MCF 10A (cell line): Measurements from ENCODE around the gene CSMD2. TPM values are rescaled to one million over a fixed set of nuclear protein-coding genes. Genes with fewer than 3 reads are reported as not detected.

ENCODE experiments used
- BruUV-seq: library from RNA; stranded (reverse); fragments of 400-500 nt; replicated peaks from 2 replicates; lab custom pipeline; 2021; lab: Mats Ljungman, UMichigan
- CTCF ChIA-PET: fragments of 300-600 bp; sonication (Branson Sonifier 250); formaldehyde crosslinking; extraction: SDS; loops from one replicate; lab custom pipeline; 2021; ENCODE audit warnings: antibody characterized with exemption, inconsistent platforms; lab: Yijun Ruan, JAX
- POLR2A ChIA-PET: fragments of 300-600, 350-650 bp; sonication (Branson Sonifier 250); formaldehyde crosslinking; extraction: SDS; loops from one replicate; lab custom pipeline; 2020; ENCODE audit warnings: antibody characterized with exemption, inconsistent platforms; lab: Yijun Ruan, JAX
- DNase-seq: peaks from one replicate; pipeline ENCODE4 v3.0.0-alpha.2; 2018; ENCODE audit not compliant: unreplicated experiment
- H3K27ac Mint-ChIP-seq: one replicate; pipeline ENCODE4 v1.8.0; 2022; ENCODE audit warnings: mild to moderate bottlenecking, low read depth, mixed read lengths; ENCODE audit not compliant: unreplicated experiment
- H3K27me3 Mint-ChIP-seq: one replicate; pipeline ENCODE4 v1.8.0; 2022; ENCODE audit warnings: mixed read lengths; ENCODE audit not compliant: insufficient read depth, unreplicated experiment
- H3K36me3 Mint-ChIP-seq: one replicate; pipeline ENCODE4 v1.8.0; 2022; ENCODE audit warnings: mild to moderate bottlenecking, moderate library complexity, mixed read lengths; ENCODE audit not compliant: insufficient read depth, unreplicated experiment
- H3K4me1 Mint-ChIP-seq: one replicate; pipeline ENCODE4 v1.8.0; 2022; ENCODE audit warnings: mixed read lengths; ENCODE audit not compliant: insufficient read depth, unreplicated experiment
- H3K4me3 Mint-ChIP-seq: one replicate; pipeline ENCODE4 v1.8.0; 2022; ENCODE audit warnings: mild to moderate bottlenecking, moderate library complexity, mixed read lengths; ENCODE audit not compliant: unreplicated experiment
- H3K9me3 Mint-ChIP-seq: one replicate; pipeline ENCODE4 v1.8.0; 2022; ENCODE audit warnings: mixed read lengths; ENCODE audit not compliant: unreplicated experiment
- CTCF ChIP-seq: fragments of 200-600 bp; IDR thresholded peaks from one replicate; pipeline ENCODE4 v1.8.0; 2022; ENCODE audit warnings: antibody characterized with exemption, mild to moderate bottlenecking; ENCODE audit not compliant: unreplicated experiment
- intact Hi-C: fragments of 100-400 bp; cut with micrococcal nuclease; formaldehyde crosslinking; loops from 2 replicates; pipeline ENCODE4 v1.14.1; 2022
- total RNA-seq: library from RNA; stranded (reverse); gene quantifications from 2 replicates; pipeline ENCODE4 v1.2.3, GENCODE V29; 2022

The CSMD2 gene
- total RNA-seq, 1 experiment from 2014 or later: not detected

DNA sequence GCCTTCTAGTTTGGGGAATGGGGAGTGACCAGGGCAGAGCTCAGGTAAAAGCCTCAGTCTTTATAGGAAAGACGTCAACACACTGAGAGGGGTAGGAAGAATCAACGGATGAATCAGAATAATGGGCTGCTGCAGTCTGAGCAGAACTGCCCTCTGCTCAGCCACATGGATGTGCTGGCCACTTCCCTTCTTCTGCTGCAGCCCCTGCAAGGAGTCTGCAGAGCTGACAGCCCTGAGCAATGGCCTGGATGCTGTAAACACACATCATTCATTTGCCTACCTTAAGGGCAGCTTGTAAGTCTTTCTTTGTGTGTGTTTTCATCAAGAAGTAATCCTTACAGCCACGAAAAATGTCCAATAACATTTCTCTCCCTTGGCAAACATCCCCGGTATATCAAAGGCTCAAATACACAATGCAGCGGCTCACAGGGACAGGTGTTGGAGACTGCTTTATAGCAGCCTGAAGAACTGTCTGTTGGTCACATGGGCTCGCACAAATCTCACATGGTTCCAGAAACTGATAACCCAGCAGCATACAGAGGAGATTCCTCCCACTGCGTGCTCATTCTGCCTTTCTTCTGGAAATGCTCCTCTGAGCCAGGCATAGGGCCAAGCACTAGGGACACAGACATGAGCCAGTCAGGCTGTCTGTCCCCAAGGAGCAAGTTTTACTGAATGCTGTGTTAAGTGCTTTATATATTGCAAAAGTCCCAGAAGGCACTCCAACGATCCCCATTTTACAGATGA, 191.1 kb downstream of the CSMD2 start:
- Mint-ChIP-seq H3K4me1 (no peaks in the 10 kb centered on the region), H3K27ac (no peak overlapping the region), H3K9me3 (peaks cover 37% of the 10 kb centered on the region), H3K27me3 (no peaks in the 10 kb centered on the region), H3K36me3 (no peaks in the 10 kb centered on the region), H3K4me3 (no peak overlapping the region)
- no peak for TF ChIP-seq CTCF
- no TSS peak for BruUV-seq
- DNase-seq: no peak
- intact Hi-C loops: no loop called here
- POLR2A ChIA-PET: no interaction called here
- CTCF ChIA-PET: no interaction called here

DNA sequence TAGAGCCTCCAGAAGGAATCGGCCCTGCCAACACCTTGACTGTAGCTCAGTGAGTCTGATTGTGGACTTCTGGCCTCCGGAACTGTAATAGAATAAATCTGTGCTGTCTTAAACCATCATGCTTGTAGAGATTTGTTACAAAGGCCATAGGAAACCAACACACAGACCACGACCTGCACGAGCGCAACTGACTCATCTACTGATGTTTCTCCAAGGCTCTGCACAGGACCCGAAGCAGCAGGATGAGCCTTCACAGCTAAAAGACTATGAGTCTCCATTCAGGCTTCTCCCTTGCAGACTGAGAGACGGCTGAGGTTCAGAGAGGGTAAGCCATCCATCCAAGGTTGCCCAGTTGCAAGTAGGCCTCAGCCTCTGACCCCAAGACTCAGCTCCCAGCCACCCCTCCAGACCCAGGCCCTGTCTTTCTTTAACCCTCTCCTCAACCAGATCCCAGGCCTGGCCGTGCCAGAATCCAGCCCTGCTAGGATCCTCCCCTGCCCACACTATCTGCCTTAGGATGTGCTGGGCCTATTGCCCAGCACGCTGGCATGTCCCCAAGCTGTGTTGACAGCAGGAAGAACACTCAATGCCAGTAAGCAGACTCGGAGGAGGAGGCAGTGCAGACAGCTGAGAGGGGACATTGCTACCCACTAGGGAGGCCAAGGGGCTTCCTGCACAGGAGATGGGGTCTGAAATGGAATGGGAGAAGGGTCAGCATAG, 192.2 kb downstream of the CSMD2 start:
- TF ChIP-seq CTCF: no peak
- intact Hi-C loops: no loop called here
- H3K36me3 Mint-ChIP-seq: no peaks in the 10 kb centered on the region
- no peak for DNase-seq
- no peaks in the 10 kb centered on the region for H3K4me1 Mint-ChIP-seq
- ChIA-PET CTCF (no interaction called here), POLR2A (no interaction called here)
- H3K9me3 Mint-ChIP-seq: peaks cover 25% of the 10 kb centered on the region
- no peak overlapping the region for H3K27ac Mint-ChIP-seq
- no peaks in the 10 kb centered on the region for H3K27me3 Mint-ChIP-seq
- H3K4me3 Mint-ChIP-seq: no peak overlapping the region
- no TSS peak for BruUV-seq

GRCh38 chr1:33971913-33972312, 193.1 kb downstream of the CSMD2 start:
- CTCF ChIA-PET: no interaction called here
- Mint-ChIP-seq H3K27me3 (no peaks in the 10 kb centered on the region), H3K27ac (no peak overlapping the region), H3K36me3 (no peaks in the 10 kb centered on the region), H3K4me1 (no peaks in the 10 kb centered on the region), H3K4me3 (no peak overlapping the region), H3K9me3 (peaks cover 17% of the 10 kb centered on the region)
- no peak for TF ChIP-seq CTCF
- intact Hi-C loops: no loop called here
- no TSS peak for BruUV-seq
- no peak for DNase-seq
- POLR2A ChIA-PET: interaction anchor here (0.8 kb wide), 1 partner anchor 170 kb away, joined by 3 read pairs; no protein-coding TSS in a partner anchor

- no peak overlapping the region for H3K4me3 Mint-ChIP-seq
- POLR2A ChIA-PET: interaction anchor here (0.8 kb wide), 1 partner anchor 171 kb away, joined by 3 read pairs; no protein-coding TSS in a partner anchor
- intact Hi-C loops: no loop called here
- H3K36me3 Mint-ChIP-seq: no peaks in the 10 kb centered on the region
- TF ChIP-seq CTCF: no peak
- BruUV-seq: no TSS peak
- CTCF ChIA-PET: interaction anchor here (0.5 kb wide), 1 partner anchor 15 kb away, joined by 3 read pairs; no protein-coding TSS in a partner anchor
- no peak overlapping the region for H3K27ac Mint-ChIP-seq
- H3K27me3 Mint-ChIP-seq: no peaks in the 10 kb centered on the region
- no peak for DNase-seq
- H3K9me3 Mint-ChIP-seq: peaks cover 20% of the 10 kb centered on the region
- no peaks in the 10 kb centered on the region for H3K4me1 Mint-ChIP-seq
Measured at GRCh38 chr1:33971018-33971710, 193.9 kb downstream of the CSMD2 start.
